Smooth muscle cell of bladder (primary cell): ENCODE results near the gene FAM200A. TPM values are rescaled to one million over a fixed set of nuclear protein-coding genes. Genes with fewer than 3 reads are reported as not detected.

ENCODE experiments used
- total RNA-seq: library from RNA; depleted of rRNA; stranded (reverse); fragments of >200 nt; gene quantifications from 2 replicates; pipeline ENCODE4 v1.2.3, GENCODE V29; 2014

FAM200A gene
- total RNA-seq: 5.3 and 5.5 TPM in 2 replicates

GRCh38 chr7:99551767-99552463, at the start of gene FAM200A:
Gene FAM200A, minus strand, starts transcription at chr7:99552114. Its CDS starts 3,707 bp downstream, at chr7:99548407.

GRCh38 chr7:99597762-99598501, 46.0 kb upstream of the FAM200A start, which contains the start of gene TMEM225B:
Gene TMEM225B, plus strand, starts transcription at chr7:99598267. Its CDS starts 6,122 bp downstream, at chr7:99604389.

GRCh38 chr7:99558306-99559174, 6.6 kb upstream of the FAM200A start, which contains the start of gene ZNF655:
Gene ZNF655, plus strand, starts transcription at chr7:99558642. Its CDS starts 1,918 bp downstream, at chr7:99560560.

GRCh38 chr7:99504603-99505323, 47.2 kb downstream of the FAM200A start, which contains the start of gene ZKSCAN5:
Gene ZKSCAN5, plus strand, starts transcription at chr7:99504662. Its CDS starts 1,383 bp downstream, at chr7:99506045.

GRCh38 chr7:99499721-99500636, 51.9 kb downstream of the FAM200A start, which contains the start of gene ZNF394:
Gene ZNF394, minus strand, starts transcription at chr7:99500281. Its CDS starts 188 bp downstream, at chr7:99500093.

Other genes with a start within 250 kb of the FAM200A start
- gene ARPC1A, start 226.2 kb downstream of the FAM200A start, total RNA-seq: 203 and 209 TPM in 2 replicates
- 361 and 534 TPM in 2 replicates for gene ARPC1B, start 177.4 kb downstream of the FAM200A start, total RNA-seq
- 26.9 and 29.2 TPM in 2 replicates for gene PDAP1, start 143.5 kb downstream of the FAM200A start, total RNA-seq
- 142 and 174 TPM in 2 replicates for gene BUD31, start 143.1 kb downstream of the FAM200A start, total RNA-seq
- gene PTCD1, start 113.3 kb downstream of the FAM200A start, total RNA-seq: 7.1 and 8.1 TPM in 2 replicates
- gene CPSF4, start 113.2 kb downstream of the FAM200A start, total RNA-seq: 21.6 and 28.1 TPM in 2 replicates
- 443 and 477 TPM in 2 replicates for gene ATP5MF, start 85.9 kb downstream of the FAM200A start, total RNA-seq
- gene ZNF789, start 79.2 kb downstream of the FAM200A start, total RNA-seq: 2.6 and 3.6 TPM in 2 replicates
- 22.5 and 27.3 TPM in 2 replicates for gene ZNF394, start 51.8 kb downstream of the FAM200A start, total RNA-seq
- 10.8 and 12.1 TPM in 2 replicates for gene ZKSCAN5, start 47.5 kb downstream of the FAM200A start, total RNA-seq
- 42.6 and 45.9 TPM in 2 replicates for gene ZNF655, start 6.5 kb upstream of the FAM200A start, total RNA-seq
- 0.46 and 1.1 TPM in 2 replicates for gene TMEM225B, start 46.2 kb upstream of the FAM200A start, total RNA-seq
- 7.5 and 11.5 TPM in 2 replicates for gene ZSCAN25, start 64.8 kb upstream of the FAM200A start, total RNA-seq
- gene CYP3A5, start 127.9 kb upstream of the FAM200A start, total RNA-seq: 0.28 and 0.37 TPM in 2 replicates
- 0.14 and 0.46 TPM in 2 replicates for gene CYP3A7, start 183.1 kb upstream of the FAM200A start, total RNA-seq
- not detected in 2 replicates for gene CYP3A4, start 232.1 kb upstream of the FAM200A start, total RNA-seq